Caki2 (cell line): ENCODE measurements around the gene AQP10. TPM values are rescaled to one million over a fixed set of nuclear protein-coding genes. Genes with fewer than 3 reads are reported as not detected.
"Not testable (repeated sequence)": the region's sequence is repeated elsewhere in the genome, so short reads cannot be mapped to it uniquely, and the experiment has no call there.

Experiments used
- DNase-seq: peaks from one replicate; pipeline ENCODE4 v3.0.0-alpha.2; 2015; ENCODE audit warnings: low read depth
- in situ Hi-C: cut with HindIII; loops from 2 replicates; pipeline ENCODE4 v1.10.0; 2016; ENCODE audit warnings: low sequenced_read_pairs, low pct_unique_long_range_greater_than_20kb, mixed read lengths
- total RNA-seq: library from RNA; depleted of rRNA; stranded (reverse); fragments of >200 nt; shearing (Covaris generic); gene quantifications from 2 replicates; pipeline ENCODE4 v1.2.3, GENCODE V29; 2014; ENCODE audit warnings: low replicate concordance

The AQP10 gene
- total RNA-seq, 1 experiment from 2014 or later, result not detected

GRCh38 chr1:154337253-154337894, 16.5 kb downstream of the AQP10 start:
- DNase-seq, result no peak
- in situ Hi-C loops, result no loop called here

- in situ Hi-C loops, result no loop called here
- DNase-seq, result no peak
Observed at GRCh38 chr1:154338875-154339274, 18.0 kb downstream of the AQP10 start.

- in situ Hi-C loops, DNase-seq: not testable (repeated sequence)
Observed at GRCh38 chr1:154341366-154341765, 20.5 kb downstream of the AQP10 start.

GRCh38 chr1:154342132-154342531, 21.2 kb downstream of the AQP10 start:
- DNase-seq, result no peak
- in situ Hi-C loops, result no loop called here

GRCh38 chr1:154342836-154343472, 22.1 kb downstream of the AQP10 start:
- no peak for DNase-seq
- in situ Hi-C loops, result no loop called here

- no peak for DNase-seq
Observed at GRCh38 chr1:154344977-154345837, 24.3 kb downstream of the AQP10 start.

GRCh38 chr1:154346276-154346917, 25.5 kb downstream of the AQP10 start:
- in situ Hi-C loops, result no loop called here
- no peak for DNase-seq

More at GRCh38 chr1:154344977-154345837, 24.3 kb downstream of the AQP10 start:
- in situ Hi-C loops, result no loop called here

GRCh38 chr1:154347961-154348360, 27.1 kb downstream of the AQP10 start:
- in situ Hi-C loops, result no loop called here
- DNase-seq, result no peak

- no peak for DNase-seq
- in situ Hi-C loops, result no loop called here
Observed at GRCh38 chr1:154348429-154349076, 27.7 kb downstream of the AQP10 start.

GRCh38 chr1:154349121-154349520, 28.2 kb downstream of the AQP10 start:
- in situ Hi-C loops, result no loop called here

GRCh38 chr1:154350383-154350782, 29.5 kb downstream of the AQP10 start:
- in situ Hi-C loops, result no loop called here
- DNase-seq, result no peak

More at GRCh38 chr1:154349121-154349520, 28.2 kb downstream of the AQP10 start:
- DNase-seq, result no peak

- DNase-seq, result no peak
- in situ Hi-C loops, result no loop called here
Observed at GRCh38 chr1:154351363-154352068, 30.6 kb downstream of the AQP10 start.

GRCh38 chr1:154352245-154352580, 31.3 kb downstream of the AQP10 start:
- DNase-seq, result no peak
- in situ Hi-C loops, result no loop called here

GRCh38 chr1:154352581-154353459, 31.9 kb downstream of the AQP10 start:
- no peak for DNase-seq
- in situ Hi-C loops, result no loop called here

- in situ Hi-C loops, result no loop called here
- DNase-seq, result peak; percentile 26
Observed at GRCh38 chr1:154353460-154353904, 32.6 kb downstream of the AQP10 start.

GRCh38 chr1:154353966-154354365, 33.1 kb downstream of the AQP10 start:
- no peak for DNase-seq
- in situ Hi-C loops, result no loop called here

GRCh38 chr1:154358519-154358918, 37.6 kb downstream of the AQP10 start:
- DNase-seq, result no peak
- in situ Hi-C loops, result no loop called here
